GM12892 (cell line): ENCODE results near the gene VWA5B1.

Source experiments
- POLR2A ChIP-seq: IDR thresholded peaks from 2 replicates; pipeline ENCODE4 v1.6.1; 2011; ENCODE audit warnings: low read depth, low read length, control low read depth
- POLR2AphosphoS5 ChIP-seq: IDR thresholded peaks from 2 replicates; pipeline ENCODE4 v1.6.1; 2011; ENCODE audit warnings: low read depth, low read length, control low read depth
- TAF1 ChIP-seq: IDR thresholded peaks from 2 replicates; pipeline ENCODE4 v1.6.1; 2011; ENCODE audit warnings: low read depth, mild to moderate bottlenecking, control low read depth, low read length, borderline replicate concordance

DNA sequence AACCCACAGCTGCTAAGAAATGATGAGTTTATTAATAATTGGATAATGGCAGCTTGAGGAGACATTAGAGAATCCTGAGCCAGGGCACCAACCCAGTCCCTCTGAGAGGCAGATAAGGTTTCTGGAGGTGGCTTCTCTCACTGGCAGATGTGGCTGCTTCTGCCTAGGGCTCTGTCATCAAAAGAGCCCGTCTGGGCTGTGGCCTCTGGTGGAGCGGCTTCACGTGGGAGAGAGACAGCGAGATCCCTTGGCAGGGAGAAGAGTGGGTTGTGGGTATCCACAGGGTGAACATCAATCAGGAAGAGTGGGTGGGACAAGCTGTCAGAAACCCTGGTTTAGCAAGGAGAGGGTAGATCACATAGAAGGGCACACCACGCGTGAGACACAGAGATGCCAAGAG is 30.0 kb downstream of the VWA5B1 start:
- no peak for TF ChIP-seq POLR2AphosphoS5
- TF ChIP-seq TAF1: no peak
- no peak for TF ChIP-seq POLR2A
